Endothelial cell of umbilical vein (primary cell): ENCODE results near the gene OR2T1.

Experiments
- CTCF ChIP-seq, 2 donors: IDR thresholded peaks; 1 replicate in 1 of 2; 2 replicates in 1 of 2; pipeline ENCODE4 v1.5.1; 2011; ENCODE audit warnings: low read length in 2 of 2, mild to moderate bottlenecking in 2 of 2, moderate library complexity in 2 of 2, control low read depth in 1 of 2, inconsistent platforms in 1 of 2, low read depth in 1 of 2; ENCODE audit not compliant: insufficient read depth in 1 of 2; ENCODE audit errors: extremely low read depth in 1 of 2
- EZH2 ChIP-seq: IDR thresholded peaks from 2 replicates; pipeline ENCODE4 v1.6.1; 2012; ENCODE audit warnings: borderline replicate concordance, low read depth, mild to moderate bottlenecking, moderate library complexity, low read length, inconsistent platforms; ENCODE audit not compliant: severe bottlenecking
- FOS ChIP-seq: IDR thresholded peaks from 2 replicates; pipeline ENCODE4 v1.6.1; 2011; ENCODE audit warnings: mild to moderate bottlenecking, low read length, moderate library complexity, borderline replicate concordance; ENCODE audit not compliant: insufficient read depth
- GATA2 ChIP-seq: IDR thresholded peaks from 2 replicates; pipeline ENCODE4 v1.7.0; 2011; ENCODE audit warnings: low read depth, mild to moderate bottlenecking, moderate library complexity, mixed read lengths, low read length; ENCODE audit not compliant: insufficient read length, insufficient read depth
- MAX ChIP-seq: IDR thresholded peaks from 2 replicates; pipeline ENCODE4 v1.6.1; 2011; ENCODE audit not compliant: insufficient read depth, insufficient read length
- MYC ChIP-seq: IDR thresholded peaks from one replicate; pipeline ENCODE4 v1.6.1; 2011; ENCODE audit warnings: mild to moderate bottlenecking, low read depth, low read length
- POLR2A ChIP-seq: IDR thresholded peaks from 2 replicates; pipeline ENCODE4 v1.6.1; 2012; ENCODE audit warnings: low read depth, mild to moderate bottlenecking, control low read depth, low read length
- POLR2AphosphoS5 ChIP-seq: IDR thresholded peaks from 2 replicates; pipeline ENCODE4 v1.6.1; 2012; ENCODE audit warnings: low read depth, mild to moderate bottlenecking, control low read depth, low read length, moderate library complexity; ENCODE audit not compliant: insufficient read depth

GRCh38 chr1:248361121-248361715 lies 41.6 kb upstream of the OR2T1 start, which contains the start of gene OR2T4:
- TF ChIP-seq CTCF (IDR thresholded peaks at IDR 0.05; ENCODE audit: extremely low read depth in 1 of 2, insufficient read depth in 1 of 2, low read depth in 1 of 2, low read length in 2 of 2) (no peak), POLR2A (no peak), FOS (no peak), EZH2 (no peak), POLR2AphosphoS5 (no peak), MAX (no peak), GATA2 (no peak), MYC (no peak)
